K562 (cell line): Measurements from ENCODE around the gene BPI. TPM values are rescaled to one million over a fixed set of nuclear protein-coding genes. Genes with fewer than 3 reads are reported as not detected.

Experiments used
- BRD9 ChIP-seq: fragments of 450-650 bp; IDR thresholded peaks from 2 replicates; pipeline ENCODE4 v1.6.1; 2018; ENCODE audit warnings: low read depth; ENCODE audit not compliant: partially characterized antibody
- CUX1 ChIP-seq: fragments of 200-800 bp; sonication (Bioruptor generic); IDR thresholded peaks from 2 replicates; pipeline ENCODE4 v1.6.1; 2016; ENCODE audit warnings: missing genetic modification characterization, missing compliant biosample characterization
- PKNOX1 ChIP-seq: fragments of 450-650 bp; IDR thresholded peaks from 2 replicates; pipeline ENCODE4 v1.6.1; 2016
- RB1 ChIP-seq: fragments of 450-650 bp; IDR thresholded peaks from 2 replicates; pipeline ENCODE4 v1.6.1; 2017; ENCODE audit warnings: low read depth, mild to moderate bottlenecking
- ZNF445 ChIP-seq: fragments of 250-450 bp; sonication (Bioruptor Pico); IDR thresholded peaks from 2 replicates; pipeline ENCODE4 v1.4.0; 2020; ENCODE audit warnings: low read depth, mild to moderate bottlenecking, moderate library complexity
- polyA plus RNA-seq, 8 experiments: library from polyadenylated mRNA; depleted of rRNA in 4 of 8; stranded (reverse) in 5 of 8; unstranded in 3 of 8; fragments of >200 nt; fragmentation: Nextera tagmentation in 2 of 8; fragmentation: Illumina TruSeq in 1 of 8; extraction: Ambion mirVana in 2 of 8; extraction: Trizol in 1 of 8; gene quantifications; 2 replicates each; pipeline versions ENCODE4 v1.2.1 to v1.2.3, GENCODE V29; 2011 to 2014; ENCODE audit warnings: inconsistent platforms in 1 of 8, missing spikeins in 1 of 8
- total RNA-seq, 7 experiments: library from RNA; depleted of rRNA in 6 of 7; stranded (reverse); fragments of >200 nt in 6 of 7; fragmentation: Illumina TruSeq in 2 of 7; extraction: Trizol in 2 of 7; gene quantifications; 2 replicates each; pipeline versions ENCODE4 v1.2.1 to v1.2.3, GENCODE V29; 2011 to 2021; ENCODE audit warnings: low replicate concordance in 1 of 7

BPI gene
- total and polyA plus RNA-seq, 9 of the 15 experiments (the other 6 are each of a cell fraction or from before 2014, with no cell fraction given): not detected

- TF ChIP-seq CUX1 (CRISPR knock-in tag) (no peak), RB1 (no peak), ZNF445 (CRISPR knock-in tag) (no peak), PKNOX1 (no peak), BRD9 (no peak)
These were observed 41.7 kb downstream of the BPI start (continued) for GRCh38 chr20:38345643-38346042.
